DOHH2 (cell line): ENCODE results near the gene MARK1.

Experiments
- CTCF ChIP-seq: fragments of 200-600 bp; sonication (generic); IDR thresholded peaks from one replicate; pipeline ENCODE4 v1.5.1; 2014; ENCODE audit warnings: antibody characterized with exemption, mild to moderate bottlenecking, low read depth, low read length; ENCODE audit not compliant: poor library complexity, severe bottlenecking
- EZH2phosphoT487 ChIP-seq: fragments of 200-600 bp; sonication (generic); IDR thresholded peaks from 2 replicates; pipeline ENCODE4 v1.6.1; 2017; ENCODE audit warnings: borderline replicate concordance, mild to moderate bottlenecking, antibody characterized with exemption, low read length, moderate library complexity, mixed read lengths

- no peak for TF ChIP-seq CTCF
- no peak for TF ChIP-seq EZH2phosphoT487
Measured at GRCh38 chr1:220694866-220695382, 167.0 kb downstream of the MARK1 start.
